Vagina (tissue), 2 donors: Measurements from ENCODE around the gene LUZP1. TPM values are rescaled to one million over a fixed set of nuclear protein-coding genes. Genes with fewer than 3 reads are reported as not detected.

Experiments
- DNase-seq, 2 donors: peaks; one replicate each; pipeline ENCODE4 v3.0.0-alpha.2; 2017; ENCODE audit errors: extremely low spot score in 2 of 2
- H3K27ac ChIP-seq: fragments of 200-600 bp; sonication (generic); one replicate; pipeline ENCODE4 v1.5.1; 2019
- H3K27me3 ChIP-seq: fragments of 200-600 bp; sonication (generic); one replicate; pipeline ENCODE4 v1.5.1; 2019
- H3K36me3 ChIP-seq, 2 donors: fragments of 200-600 bp; sonication (generic); one replicate each; pipeline ENCODE4 v1.5.1; 2017 to 2019
- H3K4me1 ChIP-seq: fragments of 200-600 bp; sonication (generic); one replicate; pipeline ENCODE4 v1.5.1; 2019
- H3K4me3 ChIP-seq, 2 donors: fragments of 200-600 bp; sonication (generic); 1 replicate in 1 of 2; 2 replicates in 1 of 2; pipeline ENCODE4 v1.5.1; 2016 to 2019
- H3K9me3 ChIP-seq: fragments of 200-600 bp; sonication (generic); one replicate; pipeline ENCODE4 v1.5.1; 2019
- CTCF ChIP-seq, 3 experiments: fragments of 450-650 bp in 2 of 3; fragments of 200-600 bp in 1 of 3; sonication (generic) in 1 of 3; IDR thresholded peaks; one replicate each; pipeline ENCODE4 v1.5.1; 2017 to 2019; ENCODE audit warnings: antibody characterized with exemption in 3 of 3, mild to moderate bottlenecking in 2 of 3, moderate library complexity in 2 of 3
- POLR2A ChIP-seq, 2 donors: fragments of 450-650 bp; IDR thresholded peaks; one replicate each; pipeline ENCODE4 v1.6.1; 2017; ENCODE audit warnings: antibody characterized with exemption in 2 of 2, mild to moderate bottlenecking in 2 of 2, moderate library complexity in 2 of 2
- POLR2AphosphoS5 ChIP-seq, 2 donors: sonication (generic); formaldehyde crosslinking; IDR thresholded peaks; one replicate each; pipeline ENCODE4 v1.9.0; 2017; ENCODE audit warnings: antibody characterized with exemption in 2 of 2, mild to moderate bottlenecking in 2 of 2, low read depth in 1 of 2; ENCODE audit not compliant: insufficient read depth in 1 of 2
- intact Hi-C: fragments of 100-400 bp; cut with DNase I; formaldehyde crosslinking; loops from one replicate; pipeline ENCODE4 v1.15.1; 2023
- microRNA-seq: library from miRNA; unstranded; fragments of <30 nt; microRNA quantifications from one replicate; pipeline ENCODE4, GENCODE V29; 2017; ENCODE audit warnings: borderline number of aligned reads, borderline replicate concordance
- small RNA-seq: library from RNA; depleted of rRNA; stranded (forward); fragments of <200 nt; gene quantifications from one replicate; pipeline ENCODE3, GENCODE V24; 2016
- total RNA-seq: library from RNA; depleted of rRNA; stranded (reverse); fragments of >200 nt; gene quantifications from one replicate; pipeline ENCODE4 v1.2.3, GENCODE V29; 2016

LUZP1 gene
- total RNA-seq, 1 donor from 2014 or later, result 23.8 TPM

- H3K27ac ChIP-seq, result no peak overlapping the region
- H3K9me3 ChIP-seq, result no peaks in the 10 kb centered on the region
- no peaks in the 10 kb centered on the region for H3K36me3 ChIP-seq
- TF ChIP-seq CTCF (IDR thresholded peaks at IDR 0.05) (no peak), POLR2A (IDR thresholded peaks at IDR 0.05) (no peak), POLR2AphosphoS5 (IDR thresholded peaks at IDR 0.05; ENCODE audit: insufficient read depth in 1 of 2, low read depth in 1 of 2) (no peak)
- H3K4me3 ChIP-seq, result no peak overlapping the region
- no peaks in the 10 kb centered on the region for H3K27me3 ChIP-seq
- no peak for DNase-seq
- H3K4me1 ChIP-seq, result peaks cover 7% of the 10 kb centered on the region
- intact Hi-C loops, result no loop called here
Measured at GRCh38 chr1:23044035-23044434, 124.6 kb downstream of the LUZP1 start.

GRCh38 chr1:23040509-23040908, 128.1 kb downstream of the LUZP1 start:
- H3K27ac ChIP-seq, result no peak overlapping the region
- H3K27me3 ChIP-seq, result no peaks in the 10 kb centered on the region
- DNase-seq, result no peak
- TF ChIP-seq POLR2A (IDR thresholded peaks at IDR 0.05) (no peak), POLR2AphosphoS5 (IDR thresholded peaks at IDR 0.05; ENCODE audit: insufficient read depth in 1 of 2, low read depth in 1 of 2) (no peak), CTCF (IDR thresholded peaks at IDR 0.05) (no peak)
- no peaks in the 10 kb centered on the region for H3K9me3 ChIP-seq
- intact Hi-C loops, result no loop called here
- H3K36me3 ChIP-seq, result no peaks in the 10 kb centered on the region
- no peak overlapping the region for H3K4me3 ChIP-seq
- peaks cover 7% of the 10 kb centered on the region for H3K4me1 ChIP-seq

- H3K4me1 ChIP-seq, result peaks cover 7% of the 10 kb centered on the region
- no peak for DNase-seq
- no peak overlapping the region for H3K4me3 ChIP-seq
- intact Hi-C loops, result no loop called here
- no peak overlapping the region for H3K27ac ChIP-seq
- no peaks in the 10 kb centered on the region for H3K36me3 ChIP-seq
- H3K27me3 ChIP-seq, result no peaks in the 10 kb centered on the region
- TF ChIP-seq POLR2AphosphoS5 (IDR thresholded peaks at IDR 0.05; ENCODE audit: insufficient read depth in 1 of 2, low read depth in 1 of 2) (no peak), CTCF (IDR thresholded peaks at IDR 0.05) (no peak), POLR2A (IDR thresholded peaks at IDR 0.05) (no peak)
- no peaks in the 10 kb centered on the region for H3K9me3 ChIP-seq
Measured at GRCh38 chr1:23039308-23039826, 129.3 kb downstream of the LUZP1 start.

- Histone ChIP-seq H3K4me1 (no peaks in the 10 kb centered on the region), H3K36me3 (no peaks in the 10 kb centered on the region), H3K9me3 (no peaks in the 10 kb centered on the region), H3K4me3 (no peak overlapping the region), H3K27me3 (no peaks in the 10 kb centered on the region), H3K27ac (no peak overlapping the region)
- intact Hi-C loops, result no loop called here
- no peak for TF ChIP-seq POLR2A (IDR thresholded peaks at IDR 0.05)
- TF ChIP-seq CTCF (IDR thresholded peaks at IDR 0.05), result no peak
- no peak for TF ChIP-seq POLR2AphosphoS5 (IDR thresholded peaks at IDR 0.05; ENCODE audit: insufficient read depth in 1 of 2, low read depth in 1 of 2)
- no peak for DNase-seq
Measured at GRCh38 chr1:23037081-23037740, 131.4 kb downstream of the LUZP1 start.

- Histone ChIP-seq H3K9me3 (no peaks in the 10 kb centered on the region), H3K36me3 (no peaks in the 10 kb centered on the region), H3K27ac (no peak overlapping the region), H3K4me1 (no peaks in the 10 kb centered on the region), H3K27me3 (no peaks in the 10 kb centered on the region), H3K4me3 (no peak overlapping the region)
- DNase-seq, result no peak
- TF ChIP-seq POLR2AphosphoS5 (IDR thresholded peaks at IDR 0.05; ENCODE audit: insufficient read depth in 1 of 2, low read depth in 1 of 2), result no peak
- intact Hi-C loops, result no loop called here
Measured at GRCh38 chr1:23035823-23036452, 132.7 kb downstream of the LUZP1 start.

Small RNA genes lying within 50 kb of the gene (microRNA-seq; reads per million reads assigned to microRNA genes)
- not detected for gene MIR3115
- gene MIR4419A, result not detected

Small RNA genes lying within 50 kb of the gene (small RNA-seq; reads per million reads assigned to genes)
- not detected for gene MIR3115
- gene MIR4419A, result not detected
- gene RNU6-135P, result not detected
- not detected for gene RNU6-514P

Other genes with a start within 250 kb of the LUZP1 start
- not detected for gene LACTBL1, start 196.0 kb downstream of the LUZP1 start, total RNA-seq
- gene TEX46, start 153.0 kb downstream of the LUZP1 start, total RNA-seq, result not detected
- gene KDM1A, start 149.4 kb downstream of the LUZP1 start, total RNA-seq, result 52.3 TPM
- gene HTR1D, start 48.6 kb upstream of the LUZP1 start, total RNA-seq, result not detected
- gene HNRNPR, start 175.4 kb upstream of the LUZP1 start, total RNA-seq, result 64.3 TPM
- 20.9 TPM for gene ZNF436, start 201.0 kb upstream of the LUZP1 start, total RNA-seq